Loucy (cell line): Measurements from ENCODE around the gene LRRC23.

Experiments
- H2AFZ ChIP-seq: fragments of 200-600 bp; sonication (generic); 2 replicates; pipeline ENCODE4 v1.6.0; 2016; ENCODE audit warnings: antibody characterized with exemption, mild to moderate bottlenecking, low read length, moderate library complexity
- H3F3A ChIP-seq: fragments of 200-600 bp; 2 replicates; pipeline ENCODE4 v1.6.0; 2016; ENCODE audit warnings: antibody characterized with exemption, low read depth, mild to moderate bottlenecking
- H3K27me3 ChIP-seq: fragments of 200-600 bp; sonication (generic); 2 replicates; pipeline ENCODE4 v1.6.1; 2014; ENCODE audit warnings: low read length, mild to moderate bottlenecking; ENCODE audit not compliant: insufficient read depth, poor library complexity, severe bottlenecking
- H3K36me3 ChIP-seq: fragments of 200-600 bp; sonication (generic); 2 replicates; pipeline ENCODE4 v1.6.1; 2016; ENCODE audit warnings: low read length; ENCODE audit not compliant: insufficient read depth
- H3K4me1 ChIP-seq: fragments of 200-600 bp; sonication (generic); 2 replicates; pipeline ENCODE4 v1.5.1; 2014; ENCODE audit warnings: low read length, mild to moderate bottlenecking; ENCODE audit not compliant: insufficient read depth, poor library complexity, severe bottlenecking
- H3K4me2 ChIP-seq: fragments of 200-600 bp; sonication (generic); 2 replicates; pipeline ENCODE4 v1.6.0; 2014; ENCODE audit warnings: antibody characterized with exemption, low read length, low read depth, mild to moderate bottlenecking; ENCODE audit not compliant: poor library complexity, severe bottlenecking
- H3K4me3 ChIP-seq: fragments of 200-600 bp; sonication (generic); 2 replicates; pipeline ENCODE4 v1.5.1; 2014; ENCODE audit warnings: low read length, mild to moderate bottlenecking, mixed read lengths; ENCODE audit not compliant: poor library complexity, severe bottlenecking
- H3K79me2 ChIP-seq: fragments of 200-600 bp; sonication (generic); 2 replicates; pipeline ENCODE4 v1.6.1; 2014; ENCODE audit warnings: low read length; ENCODE audit not compliant: insufficient read depth
- H3K9ac ChIP-seq: fragments of 200-600 bp; sonication (generic); 2 replicates; pipeline ENCODE4 v1.6.0; 2014; ENCODE audit warnings: mild to moderate bottlenecking, low read depth, low read length, moderate library complexity; ENCODE audit not compliant: poor library complexity, severe bottlenecking
- H3K9me2 ChIP-seq: fragments of 200-600 bp; sonication (generic); replicated peaks from 2 replicates; pipeline ENCODE4 v1.6.1; 2016; ENCODE audit warnings: low read depth, low read length, mixed read lengths
- H3K9me3 ChIP-seq: fragments of 200-600 bp; sonication (generic); 2 replicates; pipeline ENCODE4 v1.6.1; 2014; ENCODE audit warnings: mild to moderate bottlenecking, antibody characterized with exemption, low read length, low read depth; ENCODE audit not compliant: insufficient read depth
- H4K20me1 ChIP-seq: fragments of 200-600 bp; sonication (generic); 2 replicates; pipeline ENCODE4 v1.6.0; 2014; ENCODE audit warnings: antibody characterized with exemption, low read length, mild to moderate bottlenecking; ENCODE audit not compliant: insufficient read depth, poor library complexity, severe bottlenecking
- EZH2phosphoT487 ChIP-seq: fragments of 200-600 bp; IDR thresholded peaks from 2 replicates; pipeline ENCODE4 v1.6.1; 2018; ENCODE audit warnings: antibody characterized with exemption, mild to moderate bottlenecking, moderate library complexity, borderline replicate concordance
- TF ChIP-seq, protein P1 (sequence below): fragments of 200-600 bp; sonication (generic); conservative IDR thresholded peaks from 2 replicates; pipeline ENCODE4 v1.5.1; 2014; ENCODE audit warnings: mild to moderate bottlenecking, antibody characterized with exemption, low read length

LRRC23 gene

DNA sequence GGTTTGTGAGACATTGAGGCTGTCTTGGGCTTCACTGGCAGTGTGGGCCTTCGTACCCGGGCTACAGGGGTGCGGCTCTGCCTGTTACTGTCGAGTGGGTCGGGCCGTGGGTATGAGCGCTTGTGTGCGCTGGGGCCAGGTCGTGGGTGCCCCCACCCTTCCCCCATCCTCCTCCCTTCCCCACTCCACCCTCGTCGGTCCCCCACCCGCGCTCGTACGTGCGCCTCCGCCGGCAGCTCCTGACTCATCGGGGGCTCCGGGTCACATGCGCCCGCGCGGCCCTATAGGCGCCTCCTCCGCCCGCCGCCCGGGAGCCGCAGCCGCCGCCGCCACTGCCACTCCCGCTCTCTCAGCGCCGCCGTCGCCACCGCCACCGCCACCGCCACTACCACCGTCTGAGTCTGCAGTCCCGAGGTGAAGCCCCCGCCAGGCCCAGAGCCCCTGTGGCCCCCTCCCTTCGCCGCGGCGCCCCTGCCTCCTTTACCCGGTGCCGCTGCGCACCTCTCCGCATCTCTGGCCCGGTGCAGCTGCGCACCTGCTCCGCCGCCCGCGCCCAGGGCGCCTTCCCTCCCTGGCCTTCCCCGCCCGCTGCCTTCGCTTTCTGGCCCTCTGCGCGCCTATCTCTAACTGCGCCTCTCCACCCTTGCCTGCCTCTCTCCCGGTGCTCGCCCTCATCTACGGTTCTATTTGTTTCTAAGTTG lies 9.8 kb downstream of the LRRC23 start, which contains the start of gene ENO2:
Gene ENO2, plus strand, starts transcription at position 335 of the 701 bp plus-strand sequence. CDS start 1,253 bp downstream, outside the sequence.
- Histone ChIP-seq H3K9me3 (no peaks in the 10 kb centered on the region), H3F3A (0 out of 2 replicates have a peak, but pooled peaks cover 4% of the 10 kb centered on the region), H3K9me2 (no peaks in the 10 kb centered on the region), H3K4me2 (peak within 1 kb of the TSS; percentile 96), H3K27me3 (no peaks in the 10 kb centered on the region), H3K36me3 (peaks cover 14% of the 10 kb centered on the region; the same call in 1 of the 2 replicates), H2AFZ (peak within 1 kb of the TSS; percentile 83), H3K9ac (peak within 1 kb of the TSS; percentile 80), H4K20me1 (peaks cover 24% of the 10 kb centered on the region), H3K79me2 (peaks cover 39% of the 10 kb centered on the region), H3K4me1 (peaks cover 32% of the 10 kb centered on the region), H3K4me3 (peak within 1 kb of the TSS; percentile 86)
- TF ChIP-seq EZH2phosphoT487, result no peak
- TF ChIP-seq, protein P1, sequence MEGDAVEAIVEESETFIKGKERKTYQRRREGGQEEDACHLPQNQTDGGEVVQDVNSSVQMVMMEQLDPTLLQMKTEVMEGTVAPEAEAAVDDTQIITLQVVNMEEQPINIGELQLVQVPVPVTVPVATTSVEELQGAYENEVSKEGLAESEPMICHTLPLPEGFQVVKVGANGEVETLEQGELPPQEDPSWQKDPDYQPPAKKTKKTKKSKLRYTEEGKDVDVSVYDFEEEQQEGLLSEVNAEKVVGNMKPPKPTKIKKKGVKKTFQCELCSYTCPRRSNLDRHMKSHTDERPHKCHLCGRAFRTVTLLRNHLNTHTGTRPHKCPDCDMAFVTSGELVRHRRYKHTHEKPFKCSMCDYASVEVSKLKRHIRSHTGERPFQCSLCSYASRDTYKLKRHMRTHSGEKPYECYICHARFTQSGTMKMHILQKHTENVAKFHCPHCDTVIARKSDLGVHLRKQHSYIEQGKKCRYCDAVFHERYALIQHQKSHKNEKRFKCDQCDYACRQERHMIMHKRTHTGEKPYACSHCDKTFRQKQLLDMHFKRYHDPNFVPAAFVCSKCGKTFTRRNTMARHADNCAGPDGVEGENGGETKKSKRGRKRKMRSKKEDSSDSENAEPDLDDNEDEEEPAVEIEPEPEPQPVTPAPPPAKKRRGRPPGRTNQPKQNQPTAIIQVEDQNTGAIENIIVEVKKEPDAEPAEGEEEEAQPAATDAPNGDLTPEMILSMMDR, result no peak

DNA sequence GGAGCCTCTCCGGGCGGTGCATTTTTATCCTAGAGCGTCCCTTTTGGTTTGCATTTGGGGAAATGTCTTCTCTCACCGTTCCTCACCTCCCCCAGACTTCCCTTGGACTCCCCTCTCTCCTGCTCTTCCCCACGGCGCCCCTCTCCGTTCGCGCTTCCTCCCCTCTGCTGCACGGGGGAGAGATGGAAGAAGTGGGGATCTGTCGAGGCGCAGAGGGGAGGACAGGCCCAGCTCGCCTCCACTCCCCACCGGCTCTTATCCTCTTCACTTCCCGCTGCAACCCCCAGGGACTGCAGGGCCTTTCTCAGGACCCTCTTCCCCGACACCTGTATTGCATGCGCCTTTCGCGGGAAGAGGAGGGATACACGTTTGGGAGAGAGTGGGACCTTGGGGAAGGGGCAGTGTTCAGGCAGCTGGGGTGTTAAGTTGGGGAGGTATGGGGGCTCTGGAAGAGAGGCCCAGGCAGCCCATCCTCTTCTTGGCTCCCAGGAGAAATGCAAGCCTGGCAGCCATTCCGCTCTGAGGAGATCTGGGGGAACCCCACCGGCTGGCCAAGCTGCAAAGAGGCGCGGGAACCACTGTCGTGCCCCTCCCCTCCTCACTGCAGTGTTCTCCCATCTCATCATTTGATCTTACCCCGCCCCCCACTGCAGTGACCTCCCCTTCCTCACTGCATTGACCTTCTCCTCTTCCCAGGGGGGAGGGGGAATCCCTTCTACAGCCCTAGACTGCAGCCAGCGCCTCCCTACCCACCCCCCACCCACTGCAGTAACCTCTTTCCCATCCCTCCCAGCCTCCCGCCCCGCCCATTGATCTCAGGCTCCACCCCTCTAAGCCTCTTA lies 10.5 kb downstream of the LRRC23 start:
- Histone ChIP-seq H4K20me1 (peaks cover 24% of the 10 kb centered on the region), H3K4me3 (peak overlapping the region; percentile 86), H3K27me3 (no peaks in the 10 kb centered on the region), H3F3A (0 out of 2 replicates have a peak, but pooled peaks cover 4% of the 10 kb centered on the region), H3K9me3 (no peaks in the 10 kb centered on the region), H3K9me2 (no peaks in the 10 kb centered on the region), H2AFZ (peak overlapping the region; percentile 83; the same call in 1 of the 2 replicates), H3K79me2 (peaks cover 43% of the 10 kb centered on the region), H3K36me3 (peaks cover 20% of the 10 kb centered on the region; the same call in 1 of the 2 replicates), H3K4me2 (peak overlapping the region; percentile 96), H3K9ac (peak overlapping the region; percentile 80), H3K4me1 (peaks cover 37% of the 10 kb centered on the region)
- TF ChIP-seq, protein P1, result no peak
- no peak for TF ChIP-seq EZH2phosphoT487

GRCh38 chr12:6915789-6916285 lies 11.2 kb downstream of the LRRC23 start:
- Histone ChIP-seq H3K9ac (peak overlapping the region; percentile 80), H3K79me2 (peaks cover 43% of the 10 kb centered on the region), H3K27me3 (no peaks in the 10 kb centered on the region), H3K4me2 (peak overlapping the region; percentile 96), H3F3A (0 out of 2 replicates have a peak, but pooled peaks cover 4% of the 10 kb centered on the region), H3K9me3 (no peaks in the 10 kb centered on the region), H3K36me3 (peaks cover 20% of the 10 kb centered on the region; the same call in 1 of the 2 replicates), H3K4me3 (peak overlapping the region; percentile 86), H3K9me2 (no peaks in the 10 kb centered on the region), H4K20me1 (peaks cover 24% of the 10 kb centered on the region), H3K4me1 (peaks cover 37% of the 10 kb centered on the region), H2AFZ (no peak overlapping the region)
- TF ChIP-seq EZH2phosphoT487, result no peak
- TF ChIP-seq, protein P1, result no peak
